Left colon (tissue), 2 donors: ENCODE results near the gene NCKAP1. TPM values are rescaled to one million over a fixed set of nuclear protein-coding genes. Genes with fewer than 3 reads are reported as not detected.
A peak's percentile ranks its signal among the peaks of the same experiment; 100 is the strongest.

ENCODE experiments used
- ATAC-seq: fragments of 200-7000 bp; cut with Tn5 transposase; one replicate; pipeline ENCODE4 v1.9.1; 2020; ENCODE audit warnings: mild to moderate bottlenecking, moderate library complexity
- DNase-seq, 2 donors: peaks; one replicate each; pipeline ENCODE4 v3.0.0-alpha.2; 2020
- intact Hi-C, 2 donors: fragments of 100-400 bp; cut with DNase I in 1 of 2; cut with micrococcal nuclease in 1 of 2; formaldehyde crosslinking; loops; one replicate each; pipeline versions ENCODE4 v1.11.2 to v1.14.0; 2022; cut with DNase I, micrococcal nuclease
- total RNA-seq, 2 donors: library from RNA; stranded (reverse); fragmentation: NEBNext Ultra II Directional; extraction: Animal tissue kit (Norgen Biotek cat#: 25700); gene quantifications; one replicate each; pipeline ENCODE4 v1.2.1, GENCODE V29; 2021
- donor health status: DM: no; HTN: no; CAD: no.
- donor health status: DM: yes; HTN: yes; CAD: no.

The NCKAP1 gene
- total RNA-seq, 2 donors from 2014 or later, result 108 to 119 TPM

DNA sequence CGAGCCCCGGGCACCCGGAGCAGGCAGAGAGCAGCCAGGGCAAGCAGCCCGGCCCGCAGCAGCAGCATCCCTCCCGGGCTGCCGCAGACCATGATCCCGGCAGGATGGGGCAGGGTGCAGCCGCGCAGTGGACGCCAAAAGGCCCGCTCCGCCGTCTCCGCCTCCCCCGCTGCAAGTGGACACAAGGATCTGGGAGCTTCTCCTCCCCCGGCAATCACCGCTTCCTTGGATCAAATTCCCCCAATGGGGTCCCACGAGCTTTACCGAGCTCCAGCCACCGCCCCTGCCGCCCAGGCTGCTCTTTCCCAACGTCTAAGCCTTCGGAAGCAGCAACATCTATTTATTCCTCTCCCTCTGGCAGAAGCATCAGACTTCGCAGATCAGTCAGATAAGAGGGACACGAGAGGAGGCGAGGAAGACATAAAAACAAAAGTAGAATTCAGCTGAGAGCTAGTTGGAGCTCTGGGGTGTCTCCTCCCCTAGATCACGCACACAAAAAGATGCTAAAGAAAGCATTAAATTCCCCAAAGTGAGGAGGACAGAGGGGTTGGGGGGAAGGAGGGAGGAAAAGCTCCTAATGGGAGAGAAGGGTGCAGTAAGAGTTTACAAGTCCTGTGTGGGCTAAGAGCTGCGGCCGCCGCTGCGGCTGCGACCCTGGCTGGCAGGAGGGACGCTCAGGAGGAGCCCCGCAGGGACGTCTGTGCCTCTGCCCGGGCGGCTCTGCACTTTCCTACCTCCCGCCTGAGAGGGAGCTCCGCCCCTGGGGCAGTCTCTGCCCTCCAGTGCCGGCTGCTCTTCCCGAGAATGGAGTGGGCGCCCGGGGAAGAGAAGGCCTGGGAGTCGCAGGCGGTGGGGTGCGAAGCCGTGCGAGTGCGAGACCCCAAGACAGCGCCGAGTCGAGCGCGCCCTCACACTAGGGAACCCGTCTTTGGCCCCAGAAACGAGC lies 171.5 kb downstream of the NCKAP1 start, which contains the start of gene FRZB:
FRZB (minus strand) TSS at position 177 of the 946 bp plus-strand sequence; CDS start at position 92, 85 bp downstream.
- DNase-seq (peak; percentile 46 to 56), ATAC-seq (peak; percentile 80)
- intact Hi-C loops, result no loop called here

DNA sequence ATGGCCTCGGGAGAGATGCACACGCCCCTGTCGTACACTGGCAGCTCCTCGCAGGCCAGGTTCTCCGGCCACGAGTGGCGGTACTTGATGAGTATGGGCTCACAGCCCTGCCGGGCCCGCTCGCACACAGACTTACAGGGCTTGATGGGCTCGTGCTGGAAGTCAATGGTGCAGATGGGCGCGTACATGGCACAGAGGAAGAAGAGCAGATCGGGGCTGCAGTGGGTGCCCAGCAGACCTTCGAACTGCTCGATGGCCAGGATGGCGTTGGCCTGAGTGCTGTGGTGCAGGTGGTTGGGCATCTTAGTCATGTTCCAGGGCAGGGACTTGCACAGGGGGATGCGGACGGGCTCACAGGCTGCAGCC lies 172.2 kb downstream of the NCKAP1 start:
- ATAC-seq (no peak), DNase-seq (no peak)
- intact Hi-C loops, result no loop called here

GRCh38 chr2:182864949-182865570 lies 173.2 kb downstream of the NCKAP1 start:
- no peak for DNase-seq
- no peak for ATAC-seq
- intact Hi-C loops, result no loop called here

GRCh38 chr2:182863642-182864041 lies 174.6 kb downstream of the NCKAP1 start:
- DNase-seq, result no peak
- intact Hi-C loops, result no loop called here
- no peak for ATAC-seq

DNA sequence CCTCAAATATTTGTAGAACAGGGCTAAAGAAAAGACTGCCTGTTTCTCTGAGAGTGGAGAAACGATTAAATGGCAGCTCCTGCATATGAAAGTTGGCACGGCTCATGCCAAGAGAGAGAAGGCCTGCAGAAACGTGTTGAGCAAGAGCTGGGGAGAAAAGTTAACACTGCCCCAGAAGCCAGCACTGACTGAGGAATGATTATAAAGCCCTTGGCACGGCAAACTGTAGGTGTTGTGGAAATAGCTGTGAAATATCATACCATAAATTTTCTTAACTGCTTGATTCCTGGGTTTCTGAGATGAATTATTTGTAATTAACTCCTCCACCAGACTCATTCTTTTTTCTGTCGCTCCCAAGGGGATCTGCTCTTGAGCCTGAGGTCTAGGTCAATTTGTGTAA lies 176.2 kb downstream of the NCKAP1 start:
- intact Hi-C loops, result no loop called here
- ATAC-seq (no peak), DNase-seq (no peak)

GRCh38 chr2:182860858-182861257 lies 177.4 kb downstream of the NCKAP1 start:
- no peak for DNase-seq
- intact Hi-C loops, result no loop called here
- ATAC-seq, result no peak

Other genes starting within 250 kb of the NCKAP1 start
- gene FRZB, start 171.8 kb downstream of the NCKAP1 start, total RNA-seq, result 10 to 100 TPM; 15.2 to 20.5 TPM
- 1 to 10 TPM; 1.0 to 2.4 TPM for gene DUSP19, start 40.3 kb upstream of the NCKAP1 start, total RNA-seq
- gene NUP35, start 86.0 kb upstream of the NCKAP1 start, total RNA-seq, result 10 to 100 TPM in 1 of 2 donors, 1 to 10 TPM in 1; 7.7 to 11.0 TPM